ENCODE measurements around the gene GPN1. TPM values are rescaled to one million over a fixed set of nuclear protein-coding genes. Genes with fewer than 3 reads are reported as not detected.
"Not testable (repeated sequence)": the region's sequence is repeated elsewhere in the genome, so short reads cannot be mapped to it uniquely, and the experiment has no call there.

The GPN1 gene
- total RNA-seq, 3 donors from 2014 or later (not counting 1 experiment from before 2014, with no cell fraction given) = 31.5 to 36.1 (median 34.9) TPM

GRCh38 chr2:27593240-27593639 is 35.6 kb upstream of the GPN1 start:
- Histone ChIP-seq H3K36me3 (ENCODE audit: control insufficient read depth, insufficient read depth, low read length) (peaks cover 6% of the 10 kb centered on the region), H3K4me3 (ENCODE audit: low read length) (no peak overlapping the region), H3K9me3 (ENCODE audit: control insufficient read depth, insufficient read depth, low read length) (peaks cover 12% of the 10 kb centered on the region), H3K4me1 (ENCODE audit: control insufficient read depth, insufficient read depth, low read length) (peaks cover 13% of the 10 kb centered on the region), H3K27me3 (ENCODE audit: control insufficient read depth, insufficient read depth, low read length) (no peaks in the 10 kb centered on the region), H3K27ac (ENCODE audit: low read length) (no peak overlapping the region)
- Mint-ChIP-seq H3K9me3 (peaks cover 0 to 12% of the 10 kb centered on the region in 2 donors), H3K36me3 (peaks cover 25% of the 10 kb centered on the region), H3K27ac (no peak overlapping the region), H3K4me1 (peaks cover 43 to 51% of the 10 kb centered on the region in 2 donors), H3K27me3 (ENCODE audit: low read depth in 2 of 2) (no peaks in the 10 kb centered on the region), H3K4me3 (no peak overlapping the region)
- no peak for DNase-seq
- WGBS (ENCODE audit: insufficient coverage) = 97% methylated on average over 2 of the region's 2 CpGs
- ATAC-seq = no peak
- no peak for TF ChIP-seq CTCF (IDR thresholded peaks at IDR 0.05)
- intact Hi-C loops (cut with micrococcal nuclease) = no loop called here

- Histone ChIP-seq H3K4me1 (ENCODE audit: control insufficient read depth, insufficient read depth, low read length) (peaks cover 13% of the 10 kb centered on the region), H3K9me3 (ENCODE audit: control insufficient read depth, insufficient read depth, low read length) (peaks cover 12% of the 10 kb centered on the region)
- H3K4me3 ChIP-seq (ENCODE audit: low read length); H3K36me3 ChIP-seq (ENCODE audit: control insufficient read depth, insufficient read depth, low read length); H3K27ac Mint-ChIP-seq; H3K27me3 Mint-ChIP-seq (ENCODE audit: low read depth in 2 of 2); H3K27ac ChIP-seq (ENCODE audit: low read length); intact Hi-C loops (cut with micrococcal nuclease); ATAC-seq; H3K27me3 ChIP-seq (ENCODE audit: control insufficient read depth, insufficient read depth, low read length); DNase-seq; H3K4me3 Mint-ChIP-seq: not testable (repeated sequence)
- peaks cover 25% of the 10 kb centered on the region for H3K36me3 Mint-ChIP-seq
- H3K9me3 Mint-ChIP-seq = peaks cover 0 to 12% of the 10 kb centered on the region in 2 donors
- H3K4me1 Mint-ChIP-seq = peaks cover 46 to 49% of the 10 kb centered on the region in 2 donors
- WGBS (ENCODE audit: insufficient coverage) = 98% methylated on average over 45 of the region's 45 CpGs
Observed at GRCh38 chr2:27594020-27594703, 34.7 kb upstream of the GPN1 start.

GRCh38 chr2:27595412-27595811 is 33.4 kb upstream of the GPN1 start:
- Mint-ChIP-seq H3K4me1 (peaks cover 36 to 51% of the 10 kb centered on the region in 2 donors), H3K9me3 (peaks cover 0 to 11% of the 10 kb centered on the region in 2 donors), H3K36me3 (peaks cover 24% of the 10 kb centered on the region)
- 96% methylated on average over 9 of the region's 9 CpGs for WGBS (ENCODE audit: insufficient coverage)
- H3K27me3 ChIP-seq (ENCODE audit: control insufficient read depth, insufficient read depth, low read length); DNase-seq; H3K27ac ChIP-seq (ENCODE audit: low read length); H3K27ac Mint-ChIP-seq; H3K27me3 Mint-ChIP-seq (ENCODE audit: low read depth in 2 of 2); H3K4me3 ChIP-seq (ENCODE audit: low read length); H3K4me3 Mint-ChIP-seq; intact Hi-C loops (cut with micrococcal nuclease); ATAC-seq: not testable (repeated sequence)
- peaks cover 21% of the 10 kb centered on the region for H3K36me3 ChIP-seq (ENCODE audit: control insufficient read depth, insufficient read depth, low read length)
- H3K9me3 ChIP-seq (ENCODE audit: control insufficient read depth, insufficient read depth, low read length) = peaks cover 12% of the 10 kb centered on the region
- H3K4me1 ChIP-seq (ENCODE audit: control insufficient read depth, insufficient read depth, low read length) = peaks cover 13% of the 10 kb centered on the region

GRCh38 chr2:27596627-27597026 is 32.2 kb upstream of the GPN1 start:
- H3K27ac Mint-ChIP-seq = peak overlapping the region in 1 of 2 donors; percentile 14
- peaks cover 12% of the 10 kb centered on the region for H3K9me3 ChIP-seq (ENCODE audit: control insufficient read depth, insufficient read depth, low read length)
- TF ChIP-seq CTCF (IDR thresholded peaks at IDR 0.05) = no peak
- H3K36me3 ChIP-seq (ENCODE audit: control insufficient read depth, insufficient read depth, low read length) = peaks cover 31% of the 10 kb centered on the region
- H3K4me3 Mint-ChIP-seq = no peak overlapping the region
- peaks cover 10% of the 10 kb centered on the region for H3K4me1 ChIP-seq (ENCODE audit: control insufficient read depth, insufficient read depth, low read length)
- intact Hi-C loops (cut with micrococcal nuclease) = no loop called here
- DNase-seq (no peak), ATAC-seq (no peak)
- 100% methylated on average over 1 of the region's 1 CpG for WGBS (ENCODE audit: insufficient coverage)
- H3K36me3 Mint-ChIP-seq = peaks cover 31% of the 10 kb centered on the region
- H3K27ac ChIP-seq (ENCODE audit: low read length) = no peak overlapping the region
- H3K4me1 Mint-ChIP-seq = peaks cover 28 to 45% of the 10 kb centered on the region in 2 donors
- H3K27me3 ChIP-seq (ENCODE audit: control insufficient read depth, insufficient read depth, low read length) = no peaks in the 10 kb centered on the region
- H3K9me3 Mint-ChIP-seq = peaks cover 0 to 7% of the 10 kb centered on the region in 2 donors
- no peak overlapping the region for H3K4me3 ChIP-seq (ENCODE audit: low read length)
- H3K27me3 Mint-ChIP-seq (ENCODE audit: low read depth in 2 of 2) = no peaks in the 10 kb centered on the region
